Cardiac fibroblast (primary cell): ENCODE data around the gene SNX18.

ENCODE experiments used
- DNase-seq, 2 donors: peaks; one replicate each; pipeline versions ENCODE4 v3.0.0 to v3.0.0-alpha.2; 2010; ENCODE audit warnings: low read depth in 2 of 2
- H3K4me3 ChIP-seq, 2 donors: replicated peaks in 1 of 2; 1 replicate in 1 of 2; 2 replicates in 1 of 2; pipeline ENCODE4 v1.5.1; 2011; ENCODE audit warnings: low read depth in 2 of 2, low read length in 2 of 2, mild to moderate bottlenecking in 2 of 2, moderate library complexity in 1 of 2
- TF ChIP-seq, protein P1 (sequence below): IDR thresholded peaks from one replicate; pipeline ENCODE4 v1.5.1; 2011; ENCODE audit warnings: low read depth, mild to moderate bottlenecking, low read length, inconsistent platforms

SNX18 gene

DNA sequence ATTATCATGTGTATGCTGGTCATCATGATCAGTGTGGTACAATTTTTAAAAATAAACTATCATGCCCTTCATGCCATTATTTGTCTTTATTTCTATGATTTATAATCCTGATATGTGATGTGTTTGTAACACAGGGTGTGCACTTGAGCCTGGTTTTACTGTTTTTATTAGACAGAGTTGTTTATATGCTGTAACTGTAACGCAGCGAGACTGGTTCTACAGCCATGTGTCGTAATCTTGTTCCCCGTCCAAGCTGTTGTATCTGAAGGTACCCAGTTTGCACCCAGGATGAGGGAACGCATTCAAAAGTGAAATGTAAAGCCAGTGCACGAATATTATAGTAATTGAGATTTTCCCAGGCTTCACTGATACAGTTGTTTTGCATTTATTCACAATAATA, 28.2 kb downstream of the SNX18 start:
- H3K4me3 ChIP-seq = no peak overlapping the region
- no peak for DNase-seq
- TF ChIP-seq, protein P1, sequence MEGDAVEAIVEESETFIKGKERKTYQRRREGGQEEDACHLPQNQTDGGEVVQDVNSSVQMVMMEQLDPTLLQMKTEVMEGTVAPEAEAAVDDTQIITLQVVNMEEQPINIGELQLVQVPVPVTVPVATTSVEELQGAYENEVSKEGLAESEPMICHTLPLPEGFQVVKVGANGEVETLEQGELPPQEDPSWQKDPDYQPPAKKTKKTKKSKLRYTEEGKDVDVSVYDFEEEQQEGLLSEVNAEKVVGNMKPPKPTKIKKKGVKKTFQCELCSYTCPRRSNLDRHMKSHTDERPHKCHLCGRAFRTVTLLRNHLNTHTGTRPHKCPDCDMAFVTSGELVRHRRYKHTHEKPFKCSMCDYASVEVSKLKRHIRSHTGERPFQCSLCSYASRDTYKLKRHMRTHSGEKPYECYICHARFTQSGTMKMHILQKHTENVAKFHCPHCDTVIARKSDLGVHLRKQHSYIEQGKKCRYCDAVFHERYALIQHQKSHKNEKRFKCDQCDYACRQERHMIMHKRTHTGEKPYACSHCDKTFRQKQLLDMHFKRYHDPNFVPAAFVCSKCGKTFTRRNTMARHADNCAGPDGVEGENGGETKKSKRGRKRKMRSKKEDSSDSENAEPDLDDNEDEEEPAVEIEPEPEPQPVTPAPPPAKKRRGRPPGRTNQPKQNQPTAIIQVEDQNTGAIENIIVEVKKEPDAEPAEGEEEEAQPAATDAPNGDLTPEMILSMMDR = no peak

DNA sequence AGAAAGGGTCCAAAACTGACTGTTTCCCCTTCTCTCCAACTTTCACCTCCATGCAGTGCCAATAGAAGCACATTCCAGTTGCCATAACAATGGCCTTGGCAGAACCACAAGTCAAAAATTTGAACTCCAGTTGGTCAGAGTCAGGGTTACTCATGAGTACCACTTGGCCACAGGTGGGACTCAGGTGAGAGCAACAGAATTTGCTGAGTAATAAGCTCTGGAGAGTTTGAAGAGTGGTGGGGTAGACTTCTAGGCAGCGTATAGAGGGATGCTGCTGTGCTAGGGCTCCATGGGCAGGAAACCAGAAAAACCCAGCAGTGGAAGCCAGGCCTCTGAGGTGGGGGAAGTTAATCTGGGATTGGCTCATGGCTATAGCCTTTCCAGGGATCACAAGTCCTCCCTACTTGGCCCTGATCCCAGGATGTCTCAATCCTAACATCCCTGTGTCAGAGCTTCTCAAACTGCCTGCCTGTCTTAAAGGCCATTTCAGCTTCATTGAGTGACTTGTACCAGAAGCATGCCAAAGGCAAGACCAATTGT, 30.2 kb downstream of the SNX18 start:
- peak; percentile 74 to 91 for DNase-seq
- H3K4me3 ChIP-seq = no peak overlapping the region
- TF ChIP-seq, protein P1 = no peak

DNA sequence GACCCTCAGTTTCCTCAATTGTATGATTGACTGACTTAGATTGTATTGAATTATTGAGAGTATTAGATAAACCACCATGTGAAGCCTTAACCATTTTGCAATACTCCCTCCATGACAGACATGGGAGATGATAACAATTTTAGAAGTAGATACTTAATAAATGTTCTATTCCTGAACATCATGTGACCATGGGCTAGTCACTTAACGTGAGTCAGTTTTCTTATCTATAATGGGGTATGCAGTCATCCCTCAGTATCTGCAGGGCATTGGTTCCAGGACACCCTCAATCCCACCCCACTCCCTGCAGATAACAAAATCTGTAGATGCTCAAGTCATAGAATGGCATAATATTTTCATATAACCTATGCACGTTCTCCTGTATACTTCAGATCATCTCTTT, 31.0 kb downstream of the SNX18 start:
- TF ChIP-seq, protein P1 = no peak
- no peak for DNase-seq
- H3K4me3 ChIP-seq = no peak overlapping the region

DNA sequence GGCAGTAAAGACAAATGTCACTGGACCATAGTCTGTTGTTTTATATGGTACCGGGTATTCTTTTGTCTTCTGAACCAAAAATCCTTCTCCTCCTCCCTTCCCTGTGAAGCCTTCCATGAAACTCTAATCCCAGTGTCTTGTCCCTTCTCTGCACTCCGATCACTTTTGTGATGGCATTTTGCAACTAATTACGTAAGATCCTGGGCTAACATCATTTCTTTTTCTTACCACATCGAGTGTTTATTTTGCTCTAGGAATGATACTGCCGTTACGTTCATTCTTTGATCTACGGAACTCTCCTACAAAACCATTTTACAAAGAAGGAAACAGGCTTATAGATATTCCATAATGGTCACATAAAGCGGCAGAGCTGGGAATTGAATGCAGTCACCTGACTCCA, 33.7 kb downstream of the SNX18 start:
- H3K4me3 ChIP-seq = no peak overlapping the region
- TF ChIP-seq, protein P1 = no peak
- DNase-seq = no peak

DNA sequence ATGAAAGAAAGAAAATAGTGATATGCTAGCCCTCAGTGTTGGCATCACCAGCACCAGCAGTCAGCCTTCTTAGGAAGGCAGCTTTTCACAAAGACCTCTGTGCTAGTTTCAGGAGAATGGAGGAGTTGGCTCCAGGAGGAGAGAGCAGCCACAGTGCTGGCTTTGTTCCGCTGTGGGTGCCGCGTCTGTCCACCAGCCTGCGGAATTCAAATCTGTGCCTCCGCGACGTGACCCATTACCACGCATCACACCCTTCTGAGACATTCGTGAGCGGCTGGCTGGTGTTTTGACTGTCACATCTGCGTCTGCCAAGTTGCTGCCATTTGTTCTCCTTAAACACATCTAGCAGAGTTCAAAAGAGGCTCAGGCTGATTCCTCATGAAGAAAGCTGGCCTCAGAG, 34.4 kb downstream of the SNX18 start:
- H3K4me3 ChIP-seq = no peak overlapping the region
- no peak for DNase-seq
- TF ChIP-seq, protein P1 = no peak

DNA sequence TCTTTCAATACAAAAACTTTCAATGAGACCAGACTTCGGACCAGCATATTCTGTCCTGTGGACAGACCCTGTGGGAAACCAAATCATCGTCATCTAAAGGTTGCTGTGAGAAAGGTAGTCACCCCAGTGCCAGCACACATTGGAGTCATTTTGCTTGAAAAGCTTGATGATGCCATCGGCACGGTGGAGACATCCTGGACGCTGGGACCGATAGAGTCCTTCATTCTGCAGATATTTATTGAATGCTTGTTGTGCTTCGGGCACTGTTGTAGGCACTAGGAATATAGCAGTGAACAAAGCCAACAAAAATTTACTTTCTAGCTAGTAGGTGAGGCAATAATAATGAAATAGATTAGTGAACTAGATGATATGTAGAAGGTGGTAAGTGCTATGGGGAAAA, 34.9 kb downstream of the SNX18 start:
- no peak for DNase-seq
- TF ChIP-seq, protein P1 = no peak
- H3K4me3 ChIP-seq = no peak overlapping the region

DNA sequence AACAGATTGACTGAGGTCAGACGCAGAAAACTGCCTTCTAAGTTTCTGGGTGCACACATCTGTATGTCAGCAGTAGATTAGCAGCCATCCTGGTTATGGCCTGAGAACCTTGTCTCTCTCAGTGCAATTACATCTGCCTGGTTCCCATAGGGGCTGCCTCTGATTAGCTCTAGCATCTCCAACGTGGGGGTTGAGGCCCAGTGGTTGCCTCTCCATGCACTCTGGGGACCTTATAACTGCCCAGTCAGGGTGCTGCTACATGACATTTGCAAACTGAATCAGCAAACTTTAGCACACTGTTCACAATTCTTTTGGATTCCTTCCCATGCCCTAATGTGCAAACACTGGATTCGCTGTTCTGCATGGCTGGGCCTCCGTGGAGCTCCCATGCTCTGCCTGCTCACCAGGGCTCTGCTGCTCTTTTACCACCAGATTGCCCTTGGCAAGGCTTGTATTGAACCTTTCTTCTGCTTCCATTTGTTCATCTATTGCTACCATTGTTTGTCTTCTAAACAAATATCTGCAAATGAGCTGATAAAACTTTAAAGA, 36.2 kb downstream of the SNX18 start:
- TF ChIP-seq, protein P1 = no peak
- H3K4me3 ChIP-seq = no peak overlapping the region
- DNase-seq = no peak
